ENCODE data around the gene ISG20L2.

ISG20L2 gene

GRCh38 chr1:156690675-156691036 is 37.9 kb downstream of the ISG20L2 start:
- no peak for DNase-seq (ENCODE audit: low read depth in 2 of 3, low spot score in 2 of 3)

GRCh38 chr1:156689953-156690674 is 38.5 kb downstream of the ISG20L2 start:
- DNase-seq (ENCODE audit: low read depth in 2 of 3, low spot score in 2 of 3) = no peak

GRCh38 chr1:156689035-156689952 is 39.3 kb downstream of the ISG20L2 start:
- peak; percentile 46 to 59 (median 55) for DNase-seq (ENCODE audit: low read depth in 2 of 3, low spot score in 2 of 3)

DNA sequence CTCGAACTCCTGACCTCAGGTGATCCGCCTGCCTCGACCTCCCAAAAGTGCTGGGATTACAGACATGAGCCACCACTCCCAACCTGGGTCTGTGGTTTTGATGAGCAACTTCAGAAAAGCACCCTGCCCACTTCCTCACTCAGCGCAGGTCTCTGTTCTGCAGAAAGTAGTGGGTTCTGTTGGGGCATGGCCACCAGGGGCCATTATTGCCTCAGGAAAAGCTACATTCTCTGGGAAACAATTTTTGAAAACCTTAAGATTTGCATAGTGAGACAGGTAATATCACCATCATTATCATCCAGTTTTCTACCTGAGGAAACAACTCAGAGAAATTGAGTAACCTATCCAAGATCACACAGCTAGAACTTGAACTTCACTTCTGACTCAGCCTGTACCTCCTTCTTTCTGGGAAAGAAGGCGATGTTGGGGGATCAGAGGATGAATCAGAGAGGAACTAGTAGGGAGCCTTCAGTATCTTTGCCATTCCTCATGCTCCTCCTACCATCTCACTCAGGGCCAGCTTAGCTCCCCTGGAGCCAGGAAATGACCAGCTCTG is 44.3 kb downstream of the ISG20L2 start:
- no peak for DNase-seq (ENCODE audit: low read depth in 2 of 3, low spot score in 2 of 3)

GRCh38 chr1:156682166-156682890 is 46.2 kb downstream of the ISG20L2 start:
- no peak for DNase-seq (ENCODE audit: low read depth in 2 of 3, low spot score in 2 of 3)

DNA sequence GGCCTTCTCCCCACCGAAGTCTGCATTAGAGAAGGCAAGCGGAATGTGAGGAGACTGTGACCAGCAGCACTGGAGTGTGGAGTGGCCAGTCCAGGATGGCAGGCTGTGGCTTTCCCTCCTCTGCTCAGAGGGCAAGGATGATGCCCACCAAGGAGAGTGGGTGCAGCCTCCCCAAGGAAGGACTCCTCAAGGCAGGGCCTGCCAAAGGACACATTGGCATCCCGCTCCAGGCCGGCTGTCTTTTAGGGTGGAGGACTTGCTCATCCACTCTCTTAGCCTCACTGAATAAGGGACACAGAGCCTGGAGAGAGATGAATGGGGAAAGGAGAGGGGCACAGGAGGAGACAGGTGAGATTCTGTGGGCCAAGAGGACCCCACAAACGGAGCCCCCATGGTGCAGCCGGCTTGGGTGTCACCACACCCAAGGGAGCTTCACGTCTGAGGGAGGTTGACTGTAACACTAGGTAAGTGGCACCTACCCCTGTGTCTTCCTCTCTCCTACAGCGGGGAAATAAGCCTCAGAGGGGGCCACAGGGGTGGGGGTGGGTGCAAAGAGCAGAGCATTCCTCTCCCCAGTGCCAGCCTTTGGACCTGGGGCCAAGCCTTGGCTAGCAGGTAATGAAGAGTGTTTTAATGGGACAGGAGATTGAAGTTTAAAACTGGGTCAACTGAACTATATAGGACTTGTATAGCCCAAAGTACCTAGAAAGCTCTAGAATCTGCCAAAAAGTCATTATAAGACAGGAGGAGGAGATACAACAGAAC is 47.2 kb downstream of the ISG20L2 start:
- no peak for DNase-seq (ENCODE audit: low read depth in 2 of 3, low spot score in 2 of 3)

- DNase-seq (ENCODE audit: low read depth in 2 of 3, low spot score in 2 of 3) = no peak
Observed at GRCh38 chr1:156680056-156680455, 48.5 kb downstream of the ISG20L2 start.

GRCh38 chr1:156677616-156678596 is 50.7 kb downstream of the ISG20L2 start:
- DNase-seq (ENCODE audit: low read depth in 2 of 3, low spot score in 2 of 3) = no peak

DNA sequence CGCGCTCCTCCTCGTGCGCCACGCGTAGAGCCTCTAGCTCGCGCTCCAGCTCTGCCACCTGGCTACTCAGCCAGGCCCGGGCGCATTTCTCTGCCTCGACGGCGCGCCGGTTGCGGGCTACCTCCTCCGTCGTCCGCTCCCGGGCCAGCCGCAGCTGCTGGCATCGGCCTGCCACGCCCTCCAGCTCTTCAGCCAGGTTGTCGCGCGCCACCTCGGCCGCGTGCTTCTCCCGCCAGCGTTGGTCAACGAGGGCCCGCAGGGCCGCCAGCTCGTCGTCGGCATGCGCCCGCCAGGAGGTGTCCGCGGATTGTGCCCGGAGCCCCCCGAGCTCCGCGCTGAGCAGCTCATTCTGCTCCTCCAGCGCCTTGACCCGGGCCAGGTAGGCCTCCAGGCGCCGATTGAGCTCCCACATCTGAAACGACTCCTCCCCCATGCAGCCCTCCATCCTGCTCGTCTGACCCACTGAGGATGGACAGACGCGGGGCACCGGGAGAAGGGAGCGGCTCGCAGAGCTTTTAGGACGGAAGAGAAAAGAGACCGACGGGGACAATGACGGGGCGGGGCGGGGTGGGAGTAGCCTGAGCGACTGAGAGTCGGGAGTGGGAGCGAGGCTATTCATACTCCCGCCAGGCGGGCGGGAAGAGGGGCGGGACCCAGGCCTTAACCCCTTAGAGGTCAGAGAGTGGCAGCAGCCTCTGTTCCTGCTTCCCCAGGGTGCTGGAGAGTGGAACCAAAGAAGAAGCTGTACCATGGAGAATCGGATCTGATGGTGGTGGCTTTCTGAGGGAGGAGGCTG is 51.5 kb downstream of the ISG20L2 start, which contains the start of gene NES:
Gene NES (minus strand): TSS at position 588 of the 796 bp plus-strand sequence. CDS start 143 bp downstream, at position 445.
- no peak for DNase-seq (ENCODE audit: low read depth in 2 of 3, low spot score in 2 of 3)

GRCh38 chr1:156676114-156676819 is 52.3 kb downstream of the ISG20L2 start:
- no peak for DNase-seq (ENCODE audit: low read depth in 2 of 3, low spot score in 2 of 3)

DNA sequence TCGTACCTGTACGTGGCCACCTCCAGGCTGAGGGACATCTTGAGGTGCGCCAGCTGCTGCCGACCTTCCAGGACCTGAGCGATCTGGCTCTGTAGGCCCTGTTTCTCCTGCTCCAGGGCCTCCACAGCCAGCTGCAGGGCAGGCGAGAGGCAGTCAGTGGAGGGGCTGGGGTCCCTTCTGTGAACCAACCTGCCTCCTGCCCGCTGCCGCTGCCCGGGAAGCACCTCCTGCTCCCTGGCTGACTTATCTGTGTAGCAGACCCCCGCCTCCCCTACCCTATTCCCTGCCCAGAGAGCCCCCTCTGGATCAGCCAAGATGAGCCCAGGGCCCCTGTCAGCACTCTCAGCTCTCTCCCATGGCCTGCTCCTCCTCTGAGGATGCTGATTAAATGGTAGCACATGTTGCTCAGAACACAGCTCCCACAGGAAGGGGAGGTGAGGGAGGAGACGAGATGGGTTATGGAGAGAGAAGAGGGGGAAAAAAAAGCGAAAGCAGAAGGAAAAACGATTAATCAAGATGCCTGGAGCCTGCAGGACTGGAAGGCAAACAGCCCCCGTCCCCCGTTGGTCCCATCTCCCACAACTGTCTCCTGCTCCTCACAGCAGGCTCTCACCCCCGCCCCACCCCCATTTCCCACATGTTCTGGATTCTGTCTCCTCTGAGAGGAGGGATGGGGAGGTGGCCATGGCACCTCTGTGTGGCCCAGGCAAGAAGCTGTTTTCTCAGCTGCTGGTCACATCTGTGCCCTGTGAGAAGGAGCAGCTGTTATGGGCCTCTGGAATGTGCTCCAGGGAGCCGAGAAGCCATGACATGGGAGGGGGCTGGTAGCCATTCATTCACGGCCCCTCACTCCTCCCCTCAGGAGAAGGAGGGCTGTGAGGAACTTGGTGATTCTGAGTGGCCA is 53.1 kb downstream of the ISG20L2 start:
- DNase-seq (ENCODE audit: low read depth in 2 of 3, low spot score in 2 of 3) = no peak

DNA sequence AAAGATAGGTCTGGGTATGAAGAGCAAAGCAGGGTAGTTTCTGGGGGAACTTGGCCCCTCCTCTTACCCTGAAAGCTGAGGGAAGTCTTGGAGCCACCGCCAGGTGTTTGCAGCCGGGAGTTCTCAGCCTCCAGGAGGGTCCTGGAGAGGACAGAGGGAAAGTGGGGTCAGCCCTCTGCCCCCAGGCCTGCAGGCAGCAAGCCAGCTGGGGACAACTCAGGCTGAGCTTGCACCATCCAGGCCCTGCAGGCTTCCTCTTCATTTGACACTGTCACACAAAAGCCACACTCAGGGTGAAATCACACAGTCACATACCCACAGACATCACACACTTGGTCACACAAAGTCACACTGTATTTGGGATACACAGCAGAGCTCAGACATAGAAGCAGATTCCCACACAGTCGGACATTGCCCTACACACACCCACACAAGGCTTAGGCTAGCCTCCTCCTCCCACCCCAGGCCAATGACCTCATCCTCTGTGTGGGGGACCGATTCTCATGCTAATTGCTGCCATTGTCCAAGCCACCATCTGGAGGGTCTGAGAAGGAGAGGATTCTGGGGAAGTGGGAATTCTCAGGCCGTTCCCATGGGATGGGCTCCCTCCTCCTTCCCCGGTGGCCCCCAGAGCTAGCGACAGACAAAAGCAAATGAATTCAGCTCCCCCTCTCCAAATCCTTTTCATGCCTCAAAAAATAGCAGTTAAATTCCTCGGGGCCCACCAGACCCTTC is 55.0 kb downstream of the ISG20L2 start:
- DNase-seq (ENCODE audit: low read depth in 2 of 3, low spot score in 2 of 3) = no peak

Measured in activated CD8-positive, alpha-beta memory T cell treated with anti-CD3 and anti-CD28 coated beads for 48 hours (primary cell).